Sciatic nerve (tissue), 2 donors: ENCODE measurements around the gene STON1. TPM values are rescaled to one million over a fixed set of nuclear protein-coding genes. Genes with fewer than 3 reads are reported as not detected.
"Not testable (repeated sequence)": the region's sequence is repeated elsewhere in the genome, so short reads cannot be mapped to it uniquely, and the experiment has no call there.

Experiments used
- ATAC-seq: fragments of 200-7000 bp; cut with Tn5 transposase; one replicate; pipeline ENCODE4 v1.9.1; 2020; ENCODE audit warnings: mild to moderate bottlenecking, moderate library complexity
- DNase-seq: peaks from one replicate; pipeline ENCODE4 v3.0.0-alpha.2; 2020; ENCODE audit warnings: low spot score
- intact Hi-C: fragments of 100-400 bp; cut with DNase I; formaldehyde crosslinking; loops from one replicate; pipeline ENCODE4 v1.14.2; 2022
- total RNA-seq: library from RNA; stranded (reverse); fragmentation: NEBNext Ultra II Directional; extraction: Animal tissue kit (Norgen Biotek cat#: 25700); gene quantifications from one replicate; pipeline ENCODE4 v1.2.1, GENCODE V29; 2021
- donor health status: DM: no; HTN: no; CAD: no.
- donor health status: DM: no; HTN: no; CAD: no.

The STON1 gene
- 55.3 TPM for total RNA-seq

- DNase-seq (peak; percentile 83), ATAC-seq (peak; percentile 78)
- intact Hi-C loops = no loop called here
Measured at GRCh38 chr2:48530033-48530811, at the start of gene STON1. Gene STON1, plus strand, starts transcription at chr2:48530154. Its CDS starts 50,480 bp downstream, at chr2:48580634.

- intact Hi-C loops = no loop called here
- no peak for ATAC-seq
- DNase-seq = no peak
Measured at GRCh38 chr2:48480526-48480925, 49.4 kb upstream of the STON1 start.

GRCh38 chr2:48482313-48482712, 47.6 kb upstream of the STON1 start:
- intact Hi-C loops = no loop called here
- ATAC-seq (no peak), DNase-seq (no peak)

GRCh38 chr2:48482769-48483168, 47.2 kb upstream of the STON1 start:
- intact Hi-C loops = no loop called here
- ATAC-seq = no peak
- no peak for DNase-seq

GRCh38 chr2:48483506-48483905, 46.4 kb upstream of the STON1 start:
- intact Hi-C loops = no loop called here
- no peak for DNase-seq
- no peak for ATAC-seq

GRCh38 chr2:48483916-48484315, 46.0 kb upstream of the STON1 start:
- DNase-seq (no peak), ATAC-seq (no peak)
- intact Hi-C loops = no loop called here

GRCh38 chr2:48488545-48488944, 41.4 kb upstream of the STON1 start:
- no peak for ATAC-seq
- intact Hi-C loops = no loop called here
- DNase-seq = no peak

- intact Hi-C loops = no loop called here
Measured at GRCh38 chr2:48496849-48497248, 33.1 kb upstream of the STON1 start.

GRCh38 chr2:48504647-48505327, 25.2 kb upstream of the STON1 start:
- intact Hi-C loops = no loop called here
- ATAC-seq = no peak
- DNase-seq = no peak

More at GRCh38 chr2:48496849-48497248, 33.1 kb upstream of the STON1 start:
- DNase-seq (no peak), ATAC-seq (no peak)

- ATAC-seq (no peak), DNase-seq (no peak)
- intact Hi-C loops = no loop called here
Measured at GRCh38 chr2:48507111-48507510, 22.8 kb upstream of the STON1 start.

- no peak for DNase-seq
- intact Hi-C loops = no loop called here
- peak; percentile 55 for ATAC-seq
Measured at GRCh38 chr2:48508461-48509124, 21.4 kb upstream of the STON1 start.

- intact Hi-C loops = no loop called here
- DNase-seq (no peak), ATAC-seq (no peak)
Measured at GRCh38 chr2:48510329-48510728, 19.6 kb upstream of the STON1 start.

GRCh38 chr2:48511849-48512470, 18.0 kb upstream of the STON1 start:
- intact Hi-C loops = no loop called here
- ATAC-seq = no peak
- DNase-seq = no peak

- no peak for DNase-seq
- ATAC-seq = no peak
- intact Hi-C loops = no loop called here
Measured at GRCh38 chr2:48512571-48512970, 17.4 kb upstream of the STON1 start.

- peak; percentile 79 for ATAC-seq
- intact Hi-C loops = no loop called here
- no peak for DNase-seq
Measured at GRCh38 chr2:48514348-48515003, 15.5 kb upstream of the STON1 start.

GRCh38 chr2:48515513-48515985, 14.4 kb upstream of the STON1 start:
- ATAC-seq (peak; percentile 69), DNase-seq (no peak)
- intact Hi-C loops = no loop called here

GRCh38 chr2:48519593-48519992, 10.4 kb upstream of the STON1 start:
- DNase-seq = no peak
- no peak for ATAC-seq
- intact Hi-C loops = no loop called here

GRCh38 chr2:48524756-48525155, 5.2 kb upstream of the STON1 start:
- intact Hi-C loops, DNase-seq: not testable (repeated sequence)
- ATAC-seq = peak; percentile 14
